OCI-LY7 (cell line): ENCODE measurements around the gene RAB8B. TPM values are rescaled to one million over a fixed set of nuclear protein-coding genes. Genes with fewer than 3 reads are reported as not detected.

Experiments
- BruUV-seq: library from RNA; stranded (reverse); fragments of 400-500 nt; replicated peaks from 2 replicates; lab custom pipeline; 2021; lab: Mats Ljungman, UMichigan
- CTCF ChIA-PET: fragments of 300-600 bp; sonication (Branson Sonifier 250); formaldehyde crosslinking; loops from one replicate; lab custom pipeline; 2022; ENCODE audit warnings: antibody characterized with exemption; ENCODE audit not compliant: unreplicated experiment; lab: Charles Lee
- POLR2A ChIA-PET: fragments of 300-600 bp; sonication (Branson Sonifier 250); formaldehyde crosslinking; loops from one replicate; lab custom pipeline; 2022; ENCODE audit warnings: antibody characterized with exemption; lab: Charles Lee
- DNase-seq: peaks from one replicate; pipeline ENCODE4 v3.0.0-alpha.2; 2015; ENCODE audit warnings: low spot score
- H2AFZ ChIP-seq: fragments of 200-600 bp; sonication (generic), shearing (Covaris generic); 2 replicates; pipeline ENCODE4 v1.6.1; 2014; ENCODE audit warnings: mild to moderate bottlenecking, antibody characterized with exemption, low read length, moderate library complexity
- H3K27ac ChIP-seq: fragments of 200-600 bp; sonication (generic); 2 replicates; pipeline ENCODE4 v1.5.1; 2014; ENCODE audit warnings: mixed run types, low read depth, mild to moderate bottlenecking, moderate library complexity, low read length, inconsistent platforms; ENCODE audit not compliant: poor library complexity, severe bottlenecking
- H3K36me3 ChIP-seq: fragments of 200-600 bp; sonication (generic); 2 replicates; pipeline ENCODE4 v1.6.1; 2014; ENCODE audit warnings: mild to moderate bottlenecking, antibody characterized with exemption, low read length, moderate library complexity, mixed read lengths; ENCODE audit not compliant: insufficient read depth
- H3K4me1 ChIP-seq: fragments of 200-600 bp; sonication (generic); 2 replicates; pipeline ENCODE4 v1.5.1; 2014; ENCODE audit warnings: mild to moderate bottlenecking, low read length; ENCODE audit not compliant: insufficient read depth, poor library complexity, severe bottlenecking
- H3K4me2 ChIP-seq: fragments of 200-600 bp; sonication (generic); 2 replicates; pipeline ENCODE4 v1.6.1; 2014; ENCODE audit warnings: mild to moderate bottlenecking, low read length
- H3K4me3 ChIP-seq: fragments of 200-600 bp; sonication (generic); 2 replicates; pipeline ENCODE4 v1.5.1; 2014; ENCODE audit warnings: mild to moderate bottlenecking, low read depth, low read length; ENCODE audit not compliant: poor library complexity, severe bottlenecking
- H3K79me2 ChIP-seq: fragments of 200-600 bp; sonication (generic); 2 replicates; pipeline ENCODE4 v1.6.1; 2016; ENCODE audit warnings: low read depth, mild to moderate bottlenecking, low read length, moderate library complexity, mixed read lengths; ENCODE audit not compliant: insufficient read depth
- H3K9me2 ChIP-seq: fragments of 200-600 bp; sonication (generic); 2 replicates; pipeline ENCODE4 v1.6.1; 2016; ENCODE audit warnings: mild to moderate bottlenecking, low read length, mixed read lengths; ENCODE audit not compliant: insufficient read depth
- H3K9me3 ChIP-seq: fragments of 200-600 bp; sonication (generic); 2 replicates; pipeline ENCODE4 v1.6.1; 2014; ENCODE audit warnings: mild to moderate bottlenecking, mixed run types, low read length, mixed read lengths
- H4K20me1 ChIP-seq: fragments of 200-600 bp; sonication (generic); 2 replicates; pipeline ENCODE4 v1.6.1; 2014; ENCODE audit warnings: mild to moderate bottlenecking, antibody characterized with exemption, low read length, moderate library complexity, mixed read lengths; ENCODE audit not compliant: insufficient read depth
- CTCF ChIP-seq: fragments of 200-600 bp; sonication (generic); conservative IDR thresholded peaks from 2 replicates; pipeline ENCODE4 v1.5.1; 2014; ENCODE audit warnings: mild to moderate bottlenecking, antibody characterized with exemption, low read length, moderate library complexity, mixed read lengths
- EZH2phosphoT487 ChIP-seq: fragments of 200-600 bp; sonication (generic); IDR thresholded peaks from 2 replicates; pipeline ENCODE4 v1.6.1; 2018; ENCODE audit warnings: low read depth, borderline replicate concordance, mild to moderate bottlenecking, mixed run types, antibody characterized with exemption, low read length, moderate library complexity, mixed read lengths
- intact Hi-C: fragments of 100-400 bp; cut with micrococcal nuclease; formaldehyde crosslinking; loops from one replicate; pipeline ENCODE4 v1.10.0; 2022; ENCODE audit not compliant: unreplicated experiment
- total RNA-seq, 2 experiments: library from RNA; depleted of rRNA in 1 of 2; stranded (reverse); fragments of >200 nt in 1 of 2; shearing (Covaris generic) in 1 of 2; gene quantifications; 2 replicates each; pipeline ENCODE4 v1.2.3, GENCODE V29; 2014 to 2022

RAB8B gene
- total RNA-seq, 2 experiments from 2014 or later: 4.9 to 18.6 TPM

GRCh38 chr15:63296195-63296594 is 106.8 kb downstream of the RAB8B start:
- Histone ChIP-seq H3K4me1 (no peaks in the 10 kb centered on the region), H3K27ac (no peak overlapping the region), H3K4me2 (no peak overlapping the region), H3K9me2 (no peaks in the 10 kb centered on the region), H3K36me3 (no peaks in the 10 kb centered on the region), H2AFZ (no peak overlapping the region), H4K20me1 (no peaks in the 10 kb centered on the region), H3K9me3 (no peaks in the 10 kb centered on the region), H3K79me2 (no peaks in the 10 kb centered on the region), H3K4me3 (no peak overlapping the region)
- no TSS peak for BruUV-seq
- ChIA-PET CTCF (no interaction called here), POLR2A (interaction anchor here (0.7 kb wide), 1 partner anchor 47 kb away, joined by 3 read pairs; no protein-coding TSS in a partner anchor)
- intact Hi-C loops: no loop called here
- no peak for DNase-seq
- TF ChIP-seq CTCF (no peak), EZH2phosphoT487 (no peak)

- no peak for DNase-seq
- Histone ChIP-seq H2AFZ (no peak overlapping the region), H3K9me3 (no peaks in the 10 kb centered on the region), H4K20me1 (no peaks in the 10 kb centered on the region), H3K36me3 (no peaks in the 10 kb centered on the region), H3K79me2 (no peaks in the 10 kb centered on the region), H3K4me3 (no peak overlapping the region), H3K4me1 (no peaks in the 10 kb centered on the region), H3K9me2 (no peaks in the 10 kb centered on the region), H3K4me2 (no peak overlapping the region), H3K27ac (no peak overlapping the region)
- intact Hi-C loops: no loop called here
- no TSS peak for BruUV-seq
- TF ChIP-seq CTCF: no peak
- TF ChIP-seq EZH2phosphoT487: no peak
- CTCF ChIA-PET: no interaction called here
- POLR2A ChIA-PET: no interaction called here
Observed at GRCh38 chr15:63299943-63300575, 110.7 kb downstream of the RAB8B start.

GRCh38 chr15:63301088-63301487 is 111.7 kb downstream of the RAB8B start:
- CTCF ChIA-PET: no interaction called here
- H3K36me3 ChIP-seq: no peaks in the 10 kb centered on the region
- no peak for DNase-seq
- H3K79me2 ChIP-seq: no peaks in the 10 kb centered on the region
- no peaks in the 10 kb centered on the region for H3K4me1 ChIP-seq
- H4K20me1 ChIP-seq: no peaks in the 10 kb centered on the region
- POLR2A ChIA-PET: no interaction called here
- H3K4me3 ChIP-seq: no peak overlapping the region
- no TSS peak for BruUV-seq
- no peak overlapping the region for H3K27ac ChIP-seq
- H3K9me3 ChIP-seq: no peaks in the 10 kb centered on the region
- no peaks in the 10 kb centered on the region for H3K9me2 ChIP-seq
- TF ChIP-seq EZH2phosphoT487: no peak
- TF ChIP-seq CTCF: no peak
- intact Hi-C loops: no loop called here
- H3K4me2 ChIP-seq: no peak overlapping the region
- H2AFZ ChIP-seq: no peak overlapping the region
